Fibroblast of lung (primary cell): ENCODE data around the gene ZNF836. TPM values are rescaled to one million over a fixed set of nuclear protein-coding genes. Genes with fewer than 3 reads are reported as not detected.

Source experiments
- DNase-seq, 2 donors: peaks; one replicate each; pipeline versions ENCODE4 v3.0.0 to v3.0.0-alpha.2; 2010; ENCODE audit warnings: low read depth in 2 of 2
- H2AFZ ChIP-seq: 2 replicates; pipeline ENCODE4 v1.5.1; 2012; ENCODE audit warnings: low read length, control low read depth, inconsistent platforms
- H3K27ac ChIP-seq: 2 replicates; pipeline ENCODE4 v1.5.1; 2011; ENCODE audit warnings: low read length, control low read depth; ENCODE audit not compliant: insufficient read depth
- H3K27me3 ChIP-seq: 2 replicates; pipeline ENCODE4 v1.5.1; 2011; ENCODE audit warnings: mild to moderate bottlenecking, low read length; ENCODE audit not compliant: control insufficient read depth, insufficient read depth
- H3K36me3 ChIP-seq: 2 replicates; pipeline ENCODE4 v1.5.1; 2011; ENCODE audit warnings: low read length; ENCODE audit not compliant: control insufficient read depth, insufficient read depth
- H3K4me1 ChIP-seq: 2 replicates; pipeline ENCODE4 v1.5.1; 2011; ENCODE audit warnings: low read length; ENCODE audit not compliant: control insufficient read depth, insufficient read depth; ENCODE audit errors: extremely low read depth
- H3K4me2 ChIP-seq: 2 replicates; pipeline ENCODE4 v1.5.1; 2011; ENCODE audit warnings: low read length, control low read depth; ENCODE audit not compliant: insufficient read depth; ENCODE audit errors: extremely low read depth
- H3K4me3 ChIP-seq, 4 experiments: fragments of 200-600 bp in 1 of 4; sonication (generic) in 1 of 4; replicated peaks in 1 of 4; 2 replicates each; pipeline ENCODE4 v1.5.1; 2011 to 2016; ENCODE audit warnings: low read length in 4 of 4, low read depth in 3 of 4, mild to moderate bottlenecking in 3 of 4, control low read depth in 2 of 4, inconsistent platforms in 1 of 4, mixed read lengths in 1 of 4; ENCODE audit not compliant: insufficient read depth in 1 of 4; ENCODE audit errors: control extremely low read depth in 1 of 4
- H3K79me2 ChIP-seq: 2 replicates; pipeline ENCODE4 v1.5.1; 2012; ENCODE audit warnings: mild to moderate bottlenecking, low read length, inconsistent platforms; ENCODE audit not compliant: control insufficient read depth, insufficient read depth
- H3K9ac ChIP-seq: 2 replicates; pipeline ENCODE4 v1.5.1; 2011; ENCODE audit warnings: mild to moderate bottlenecking, low read length, control low read depth; ENCODE audit not compliant: insufficient read depth
- H3K9me3 ChIP-seq: 2 replicates; pipeline ENCODE4 v1.5.1; 2012; ENCODE audit warnings: low read depth, low read length; ENCODE audit not compliant: control insufficient read depth, insufficient read depth
- H4K20me1 ChIP-seq: 2 replicates; pipeline ENCODE4 v1.5.1; 2011; ENCODE audit warnings: low read length; ENCODE audit not compliant: control insufficient read depth, insufficient read depth; ENCODE audit errors: extremely low read depth
- EZH2 ChIP-seq: IDR thresholded peaks from 2 replicates; pipeline ENCODE4 v1.5.1; 2012; ENCODE audit warnings: low read length, control low read depth, mild to moderate bottlenecking; ENCODE audit errors: missing control alignments
- polyA plus RNA-seq, 2 donors: library from polyadenylated mRNA; depleted of rRNA in 1 of 2; stranded (reverse) in 1 of 2; unstranded in 1 of 2; fragments of >200 nt; gene quantifications; 2 replicates each; pipeline ENCODE4 v1.2.1, GENCODE V29; 2011 to 2012; ENCODE audit warnings: missing spikeins in 1 of 2
- total RNA-seq: library from RNA; depleted of rRNA; stranded (reverse); fragments of >200 nt; gene quantifications from 2 replicates; pipeline ENCODE4 v1.2.1, GENCODE V29; 2014
- TF ChIP-seq, protein P1 (sequence below), 2 donors: IDR thresholded peaks in 1 of 2; conservative IDR thresholded peaks in 1 of 2; 1 replicate in 1 of 2; 2 replicates in 1 of 2; pipeline ENCODE4 v1.5.1; 2011 to 2012; ENCODE audit warnings: low read length in 2 of 2, control low read depth in 1 of 2, inconsistent platforms in 1 of 2, low read depth in 1 of 2, mild to moderate bottlenecking in 1 of 2

ZNF836 gene
- total and polyA plus RNA-seq, 2 donors (not counting 1 experiment from before 2014, with no cell fraction given) = 5.9 to 13.2 TPM

DNA sequence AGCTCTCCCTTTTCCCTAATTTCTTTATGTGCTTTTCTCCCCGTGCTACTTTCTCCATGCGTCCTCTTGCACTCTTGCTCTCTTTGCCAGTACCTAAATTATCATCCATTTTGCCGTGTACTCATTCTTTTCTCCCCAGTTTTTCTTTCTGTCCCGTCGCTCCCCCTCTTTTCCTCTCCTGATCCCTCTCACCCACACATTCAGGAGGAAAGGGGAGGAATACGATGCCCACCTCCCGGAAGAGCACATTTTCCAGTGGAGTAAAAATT lies 32.5 kb downstream of the ZNF836 start:
- H3K4me2 ChIP-seq = peak overlapping the region; percentile 87

DNA sequence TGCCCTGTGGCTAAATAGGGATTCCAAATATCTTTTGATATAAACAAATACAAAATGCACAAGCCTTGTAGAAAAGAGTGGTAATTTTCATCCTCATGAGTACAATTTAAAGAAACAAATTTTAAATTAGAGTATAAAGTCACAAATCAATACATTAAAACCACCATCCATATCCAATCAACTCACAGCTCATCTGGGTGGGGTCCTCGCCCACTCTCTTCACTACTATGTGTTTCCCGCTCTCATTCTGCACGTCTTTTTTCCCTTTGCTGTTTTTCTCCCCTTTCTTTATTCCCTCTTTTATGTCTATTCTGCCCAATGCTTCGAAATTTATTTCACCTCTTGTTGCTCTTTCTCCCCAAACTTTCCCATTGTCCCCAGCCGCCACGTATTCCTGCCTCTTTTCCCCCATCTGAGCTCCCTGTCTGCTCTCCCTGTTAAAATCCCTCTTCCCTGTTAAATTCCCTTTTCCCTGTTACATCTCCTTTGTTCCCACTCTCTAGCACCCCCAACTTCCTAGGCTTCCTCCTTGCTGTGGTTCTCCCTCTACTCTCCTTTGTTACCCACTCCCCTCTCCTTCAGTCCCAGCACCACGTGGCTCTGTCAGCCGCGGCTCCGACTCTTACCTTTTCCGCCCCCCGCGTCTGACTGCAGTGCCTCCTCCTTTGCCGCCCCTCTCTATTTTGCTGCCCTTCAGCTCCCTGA lies 33.0 kb downstream of the ZNF836 start:
- peak in 1 of 2 donors; percentile 40 for DNase-seq

More for the DNA sequence above, 32.5 kb downstream of the ZNF836 start:
- peak overlapping the region; percentile 88 for H3K27ac ChIP-seq
- H3K4me1 ChIP-seq = peaks cover 4% of the 10 kb centered on the region
- H3K9ac ChIP-seq = peak overlapping the region; percentile 83
- peak overlapping the region; percentile 56 to 100 (median 91) for H3K4me3 ChIP-seq
- H3K9me3 ChIP-seq = no peaks in the 10 kb centered on the region
- TF ChIP-seq, protein P1, sequence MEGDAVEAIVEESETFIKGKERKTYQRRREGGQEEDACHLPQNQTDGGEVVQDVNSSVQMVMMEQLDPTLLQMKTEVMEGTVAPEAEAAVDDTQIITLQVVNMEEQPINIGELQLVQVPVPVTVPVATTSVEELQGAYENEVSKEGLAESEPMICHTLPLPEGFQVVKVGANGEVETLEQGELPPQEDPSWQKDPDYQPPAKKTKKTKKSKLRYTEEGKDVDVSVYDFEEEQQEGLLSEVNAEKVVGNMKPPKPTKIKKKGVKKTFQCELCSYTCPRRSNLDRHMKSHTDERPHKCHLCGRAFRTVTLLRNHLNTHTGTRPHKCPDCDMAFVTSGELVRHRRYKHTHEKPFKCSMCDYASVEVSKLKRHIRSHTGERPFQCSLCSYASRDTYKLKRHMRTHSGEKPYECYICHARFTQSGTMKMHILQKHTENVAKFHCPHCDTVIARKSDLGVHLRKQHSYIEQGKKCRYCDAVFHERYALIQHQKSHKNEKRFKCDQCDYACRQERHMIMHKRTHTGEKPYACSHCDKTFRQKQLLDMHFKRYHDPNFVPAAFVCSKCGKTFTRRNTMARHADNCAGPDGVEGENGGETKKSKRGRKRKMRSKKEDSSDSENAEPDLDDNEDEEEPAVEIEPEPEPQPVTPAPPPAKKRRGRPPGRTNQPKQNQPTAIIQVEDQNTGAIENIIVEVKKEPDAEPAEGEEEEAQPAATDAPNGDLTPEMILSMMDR (conservative IDR thresholded peaks at IDR 0.05 in 1 of 2, IDR thresholded peaks at IDR 0.05 in 1 of 2; ENCODE audit: low read depth in 1 of 2, low read length in 2 of 2) = no peak
- no peak for TF ChIP-seq EZH2
- no peak for DNase-seq
- H2AFZ ChIP-seq = peak overlapping the region; percentile 97
- H3K36me3 ChIP-seq = no peaks in the 10 kb centered on the region
- H3K79me2 ChIP-seq = peaks cover 19% of the 10 kb centered on the region
- no peaks in the 10 kb centered on the region for H3K27me3 ChIP-seq
- no peaks in the 10 kb centered on the region for H4K20me1 ChIP-seq

DNA sequence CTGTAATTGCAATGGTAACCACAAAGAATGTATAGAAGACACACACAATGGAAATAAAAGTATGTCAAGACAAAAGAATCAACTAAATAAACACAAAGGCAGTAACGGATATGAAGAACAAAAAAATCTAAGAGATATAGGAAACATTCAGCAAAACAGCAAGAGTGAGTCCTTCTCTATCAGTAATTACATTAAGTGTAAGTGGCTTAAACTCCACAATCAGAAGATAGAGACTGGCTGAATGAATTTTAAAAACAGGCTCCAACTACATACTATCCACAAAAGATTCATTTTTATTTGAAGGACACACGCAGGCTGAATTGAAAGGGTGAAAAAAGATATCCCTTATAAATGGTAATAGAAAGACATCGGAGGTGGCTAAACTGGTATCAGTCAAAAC lies 51.1 kb downstream of the ZNF836 start:
- no peak overlapping the region for H3K27ac ChIP-seq
- no peak overlapping the region for H3K4me3 ChIP-seq
- H3K27me3 ChIP-seq = no peaks in the 10 kb centered on the region
- H3K79me2 ChIP-seq = no peaks in the 10 kb centered on the region
- DNase-seq = no peak
- no peaks in the 10 kb centered on the region for H3K4me1 ChIP-seq
- peaks cover 11% of the 10 kb centered on the region for H3K9me3 ChIP-seq
- H3K4me2 ChIP-seq = no peak overlapping the region
- peaks cover 4% of the 10 kb centered on the region for H3K36me3 ChIP-seq
- no peak overlapping the region for H2AFZ ChIP-seq
- TF ChIP-seq, protein P1 (conservative IDR thresholded peaks at IDR 0.05 in 1 of 2, IDR thresholded peaks at IDR 0.05 in 1 of 2; ENCODE audit: low read depth in 1 of 2, low read length in 2 of 2) = no peak
- TF ChIP-seq EZH2 = no peak
- no peak overlapping the region for H3K9ac ChIP-seq
- H4K20me1 ChIP-seq = no peaks in the 10 kb centered on the region

More for the DNA sequence above, 33.0 kb downstream of the ZNF836 start:
- H3K79me2 ChIP-seq = peaks cover 19% of the 10 kb centered on the region
- peaks cover 4% of the 10 kb centered on the region for H3K4me1 ChIP-seq
- H2AFZ ChIP-seq = peak overlapping the region; percentile 97
- H3K36me3 ChIP-seq = no peaks in the 10 kb centered on the region
- peak overlapping the region; percentile 56 to 100 (median 91) for H3K4me3 ChIP-seq
- H3K27ac ChIP-seq = peak overlapping the region; percentile 88
- H3K4me2 ChIP-seq = peak overlapping the region; percentile 87
- H4K20me1 ChIP-seq = no peaks in the 10 kb centered on the region
- no peaks in the 10 kb centered on the region for H3K9me3 ChIP-seq
- H3K9ac ChIP-seq = peak overlapping the region; percentile 83
- TF ChIP-seq, protein P1 (conservative IDR thresholded peaks at IDR 0.05 in 1 of 2, IDR thresholded peaks at IDR 0.05 in 1 of 2; ENCODE audit: low read depth in 1 of 2, low read length in 2 of 2) = no peak
- no peak for TF ChIP-seq EZH2
- no peaks in the 10 kb centered on the region for H3K27me3 ChIP-seq
